HG03378 (cell line): ENCODE results near the gene CENPB.

Experiments
- ATAC-seq: cut with Tn5 transposase; IDR thresholded peaks from one replicate; pipeline ENCODE4 v1.9.1; 2021; ENCODE audit warnings: mild to moderate bottlenecking, moderate library complexity; ENCODE audit not compliant: unreplicated experiment

CENPB gene

GRCh38 chr20:3767427-3768341 is 18.9 kb downstream of the CENPB start, which contains the start of gene ADISSP:
TSS of gene ADISSP (minus strand) at chr20:3767753. CDS start at chr20:3760100, 7,653 bp downstream.
- peak; percentile 87 for ATAC-seq

- ATAC-seq = no peak
Observed at GRCh38 chr20:3767110-3767426, 19.5 kb downstream of the CENPB start.

- ATAC-seq = no peak
Observed at GRCh38 chr20:3766422-3767109, 20.0 kb downstream of the CENPB start.

- no peak for ATAC-seq
Observed at GRCh38 chr20:3765171-3765882, 21.2 kb downstream of the CENPB start.

GRCh38 chr20:3764659-3765058 is 21.9 kb downstream of the CENPB start:
- no peak for ATAC-seq

GRCh38 chr20:3763671-3764601 is 22.6 kb downstream of the CENPB start:
- no peak for ATAC-seq

- no peak for ATAC-seq
Observed at GRCh38 chr20:3760655-3761348, 25.7 kb downstream of the CENPB start.

GRCh38 chr20:3759884-3760283 is 26.7 kb downstream of the CENPB start:
- ATAC-seq = no peak

GRCh38 chr20:3759316-3759823 is 27.2 kb downstream of the CENPB start:
- ATAC-seq = no peak

- ATAC-seq = no peak
Observed at GRCh38 chr20:3758566-3758965, 28.0 kb downstream of the CENPB start.

GRCh38 chr20:3757268-3757667 is 29.3 kb downstream of the CENPB start:
- no peak for ATAC-seq

- no peak for ATAC-seq
Observed at GRCh38 chr20:3755814-3756480, 30.6 kb downstream of the CENPB start.

- ATAC-seq = no peak
Observed at GRCh38 chr20:3755269-3755668, 31.3 kb downstream of the CENPB start.

- ATAC-seq = no peak
Observed at GRCh38 chr20:3754276-3754630, 32.3 kb downstream of the CENPB start.

- ATAC-seq = no peak
Observed at GRCh38 chr20:3753501-3754275, 32.9 kb downstream of the CENPB start.

- ATAC-seq = no peak
Observed at GRCh38 chr20:3753098-3753497, 33.4 kb downstream of the CENPB start.

GRCh38 chr20:3752386-3752759 is 34.2 kb downstream of the CENPB start:
- ATAC-seq = no peak

- no peak for ATAC-seq
Observed at GRCh38 chr20:3751675-3752385, 34.7 kb downstream of the CENPB start.
